ENCODE results near the gene ORC2. TPM values are rescaled to one million over a fixed set of nuclear protein-coding genes. Genes with fewer than 3 reads are reported as not detected.
A peak's percentile ranks its signal among the peaks of the same experiment; 100 is the strongest.
"Not testable (repeated sequence)": the region's sequence is repeated elsewhere in the genome, so short reads cannot be mapped to it uniquely, and the experiment has no call there.

Gene ORC2
- total RNA-seq, 4 donors from 2014 or later, result 23.8 to 51.2 (median 28.7) TPM

- no peak for DNase-seq
- Histone ChIP-seq H3K27me3 (no peaks in the 10 kb centered on the region), H3K4me1 (no peaks in the 10 kb centered on the region), H3K4me3 (no peak overlapping the region), H3K27ac (no peak overlapping the region), H3K9me3 (no peaks in the 10 kb centered on the region), H3K36me3 (peaks cover 0 to 70% (median 0%) of the 10 kb centered on the region in 3 donors)
- no peak for TF ChIP-seq POLR2A (IDR thresholded peaks at IDR 0.05)
Observed at GRCh38 chr2:200909958-200910357, 53.5 kb downstream of the ORC2 start.

GRCh38 chr2:200905618-200906296 lies 57.7 kb downstream of the ORC2 start:
- Histone ChIP-seq H3K4me3 (no peak overlapping the region), H3K27me3 (no peaks in the 10 kb centered on the region), H3K4me1 (no peaks in the 10 kb centered on the region), H3K9me3 (no peaks in the 10 kb centered on the region), H3K27ac (peak overlapping the region in 1 of 4 donors; percentile 12), H3K36me3 (peaks cover 0 to 53% (median 0%) of the 10 kb centered on the region in 3 donors)
- peak; percentile 49 to 86 (median 79) for DNase-seq
- TF ChIP-seq CTCF (IDR thresholded peaks at IDR 0.05), result peak in 5 of 6 experiments; percentile 35 to 78 (median 75)
- no peak for TF ChIP-seq POLR2A (IDR thresholded peaks at IDR 0.05)

GRCh38 chr2:200901459-200902072 lies 61.9 kb downstream of the ORC2 start:
- Histone ChIP-seq H3K4me1 (no peaks in the 10 kb centered on the region), H3K4me3 (no peak overlapping the region), H3K9me3 (no peaks in the 10 kb centered on the region), H3K27ac (no peak overlapping the region), H3K36me3 (peaks cover 0 to 66% (median 0%) of the 10 kb centered on the region in 3 donors), H3K27me3 (no peaks in the 10 kb centered on the region)
- DNase-seq, result peak in 2 of 3 donors; percentile 75 to 87
- no peak for TF ChIP-seq POLR2A (IDR thresholded peaks at IDR 0.05)
- peak; percentile 66 to 94 (median 89) for TF ChIP-seq CTCF (IDR thresholded peaks at IDR 0.05)

GRCh38 chr2:200899482-200899881 lies 64.0 kb downstream of the ORC2 start:
- H3K4me1 ChIP-seq, result no peaks in the 10 kb centered on the region
- H3K27me3 ChIP-seq, result no peaks in the 10 kb centered on the region
- H3K27ac ChIP-seq, result no peak overlapping the region
- H3K4me3 ChIP-seq, result no peak overlapping the region
- H3K9me3 ChIP-seq, result no peaks in the 10 kb centered on the region
- no peak for TF ChIP-seq POLR2A (IDR thresholded peaks at IDR 0.05)
- no peak for TF ChIP-seq CTCF (IDR thresholded peaks at IDR 0.05)
- no peak for DNase-seq
- peaks cover 0 to 78% (median 3%) of the 10 kb centered on the region in 3 donors for H3K36me3 ChIP-seq

- peak; percentile 96 to 99 (median 97) for DNase-seq
Observed at GRCh38 chr2:200888704-200889625, 74.5 kb downstream of the ORC2 start, which contains the start of the genes NIF3L1 and PPIL3. Gene NIF3L1, plus strand, starts transcription at chr2:200889371. Its CDS starts 2,573 bp downstream, at chr2:200891944. Gene PPIL3, minus strand, starts transcription at chr2:200889077. Its CDS starts 1,462 bp downstream, at chr2:200887615.

GRCh38 chr2:200881715-200882249 lies 81.7 kb downstream of the ORC2 start:
- not testable (repeated sequence) for H3K4me1 ChIP-seq, H3K27ac ChIP-seq, H3K27me3 ChIP-seq, DNase-seq, H3K9me3 ChIP-seq, H3K4me3 ChIP-seq
- peaks cover 0 to 76% (median 0%) of the 10 kb centered on the region in 3 donors for H3K36me3 ChIP-seq

More at GRCh38 chr2:200888704-200889625, 74.5 kb downstream of the ORC2 start, which contains the start of the genes NIF3L1 and PPIL3:
- Histone ChIP-seq H3K27me3 (no peaks in the 10 kb centered on the region), H3K9me3 (no peaks in the 10 kb centered on the region), H3K4me3 (peak within 1 kb of the TSS; percentile 51 to 86 (median 76)), H3K27ac (peak within 1 kb of the TSS; percentile 81 to 98 (median 96)), H3K36me3 (peaks cover 0 to 15% (median 0%) of the 10 kb centered on the region in 3 donors), H3K4me1 (peaks cover 0 to 16% (median 2%) of the 10 kb centered on the region in 4 donors)
- TF ChIP-seq POLR2A (IDR thresholded peaks at IDR 0.05) (no peak), CTCF (IDR thresholded peaks at IDR 0.05) (peak in 2 of 6 experiments; percentile 11 to 12)
